ENCODE data around the gene RERE.

DNA sequence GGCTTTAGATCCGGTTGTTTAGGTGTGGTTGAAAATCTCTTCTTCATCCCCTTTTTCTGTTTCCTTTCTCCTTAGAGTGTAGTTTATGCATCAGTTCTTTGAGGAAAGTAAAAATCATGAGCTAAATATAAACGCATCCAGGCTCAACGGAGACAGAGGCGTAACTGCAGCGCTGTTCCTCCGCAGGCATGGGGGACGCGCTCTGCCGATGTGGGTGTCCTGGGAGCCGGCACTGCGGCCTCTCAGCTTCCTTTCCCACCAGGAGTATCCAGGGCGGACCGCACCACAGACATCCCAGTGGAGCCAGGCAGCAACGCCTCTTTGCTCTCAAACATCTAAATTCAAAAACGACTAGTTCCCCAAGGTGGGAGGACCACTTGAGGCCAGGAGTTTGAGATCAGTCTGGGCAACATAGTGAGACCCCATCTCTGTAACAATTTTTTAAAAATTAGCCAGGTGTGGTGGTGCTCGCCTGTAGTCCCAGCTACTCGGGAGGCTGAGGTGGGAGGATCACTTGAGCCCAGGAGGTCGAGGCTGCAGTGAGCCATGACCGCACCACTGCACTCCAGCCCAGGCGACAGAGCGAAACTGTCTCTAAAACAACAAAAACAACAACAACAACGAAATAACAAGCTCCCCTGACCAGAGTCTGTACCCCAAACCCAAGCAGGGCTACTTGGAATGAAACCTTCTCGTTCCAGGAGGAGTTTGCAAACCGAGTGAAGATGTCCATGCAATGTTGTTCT, 483.2 kb downstream of the RERE start:
- TF ChIP-seq, protein P1, sequence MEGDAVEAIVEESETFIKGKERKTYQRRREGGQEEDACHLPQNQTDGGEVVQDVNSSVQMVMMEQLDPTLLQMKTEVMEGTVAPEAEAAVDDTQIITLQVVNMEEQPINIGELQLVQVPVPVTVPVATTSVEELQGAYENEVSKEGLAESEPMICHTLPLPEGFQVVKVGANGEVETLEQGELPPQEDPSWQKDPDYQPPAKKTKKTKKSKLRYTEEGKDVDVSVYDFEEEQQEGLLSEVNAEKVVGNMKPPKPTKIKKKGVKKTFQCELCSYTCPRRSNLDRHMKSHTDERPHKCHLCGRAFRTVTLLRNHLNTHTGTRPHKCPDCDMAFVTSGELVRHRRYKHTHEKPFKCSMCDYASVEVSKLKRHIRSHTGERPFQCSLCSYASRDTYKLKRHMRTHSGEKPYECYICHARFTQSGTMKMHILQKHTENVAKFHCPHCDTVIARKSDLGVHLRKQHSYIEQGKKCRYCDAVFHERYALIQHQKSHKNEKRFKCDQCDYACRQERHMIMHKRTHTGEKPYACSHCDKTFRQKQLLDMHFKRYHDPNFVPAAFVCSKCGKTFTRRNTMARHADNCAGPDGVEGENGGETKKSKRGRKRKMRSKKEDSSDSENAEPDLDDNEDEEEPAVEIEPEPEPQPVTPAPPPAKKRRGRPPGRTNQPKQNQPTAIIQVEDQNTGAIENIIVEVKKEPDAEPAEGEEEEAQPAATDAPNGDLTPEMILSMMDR (IDR thresholded peaks at IDR 0.05; ENCODE audit: borderline replicate concordance, extremely low read depth, low read length, poor library complexity, severe bottlenecking) = no peak
- no peak for TF ChIP-seq EZH2 (IDR thresholded peaks at IDR 0.05; ENCODE audit: borderline replicate concordance, low read depth, low read length, severe bottlenecking)
